ENCODE data around the gene TBC1D21.
"Not testable (repeated sequence)": the region's sequence is repeated elsewhere in the genome, so short reads cannot be mapped to it uniquely, and the experiment has no call there.

The TBC1D21 gene

GRCh38 chr15:73931441-73931840, 58.1 kb downstream of the TBC1D21 start:
- DNase-seq, result no peak

GRCh38 chr15:73932381-73933191, 59.2 kb downstream of the TBC1D21 start:
- no peak for DNase-seq

- no peak for DNase-seq
Observed at GRCh38 chr15:73934281-73934680, 60.9 kb downstream of the TBC1D21 start.

GRCh38 chr15:73935547-73935946, 62.2 kb downstream of the TBC1D21 start:
- no peak for DNase-seq

GRCh38 chr15:73936181-73936580, 62.8 kb downstream of the TBC1D21 start:
- DNase-seq, result no peak

GRCh38 chr15:73936588-73937290, 63.4 kb downstream of the TBC1D21 start:
- DNase-seq, result no peak

GRCh38 chr15:73937296-73937695, 63.9 kb downstream of the TBC1D21 start:
- no peak for DNase-seq

GRCh38 chr15:73937726-73938125, 64.4 kb downstream of the TBC1D21 start:
- DNase-seq, result no peak

GRCh38 chr15:73938516-73938915, 65.2 kb downstream of the TBC1D21 start:
- DNase-seq, result not testable (repeated sequence)
